DND-41 (cell line): ENCODE measurements around the gene P3R3URF.

Source experiments
- ATAC-seq: fragments of 200-7000 bp; cut with Tn5 transposase; 3 replicates; pipeline ENCODE4 v1.9.1; 2021; ENCODE audit warnings: low read depth; ENCODE audit not compliant: insufficient read depth
- DNase-seq: peaks from one replicate; pipeline ENCODE4 v3.0.0-alpha.2; 2020
- H2AFZ ChIP-seq: 2 replicates; pipeline ENCODE4 v1.6.0; 2012; ENCODE audit warnings: low read depth, low read length
- H3K27ac ChIP-seq: 2 replicates; pipeline ENCODE4 v1.5.1; 2012; ENCODE audit warnings: low read length, inconsistent platforms
- H3K27me3 ChIP-seq: fragments of 200-600 bp; sonication (generic); 2 replicates; pipeline ENCODE4 v1.6.0; 2012; ENCODE audit warnings: low read length, mild to moderate bottlenecking, inconsistent platforms; ENCODE audit not compliant: insufficient read depth, poor library complexity
- H3K36me3 ChIP-seq: 2 replicates; pipeline ENCODE4 v1.5.1; 2012; ENCODE audit warnings: low read length, inconsistent platforms; ENCODE audit not compliant: insufficient read depth
- H3K4me1 ChIP-seq: 2 replicates; pipeline ENCODE4 v1.5.1; 2012; ENCODE audit warnings: mild to moderate bottlenecking, low read length; ENCODE audit not compliant: insufficient read depth
- H3K4me2 ChIP-seq: 2 replicates; pipeline ENCODE4 v1.6.0; 2012; ENCODE audit warnings: mild to moderate bottlenecking, moderate library complexity, low read length, inconsistent platforms; ENCODE audit not compliant: insufficient read depth
- H3K4me3 ChIP-seq, 2 experiments: fragments of 200-600 bp in 1 of 2; shearing (Covaris generic) in 1 of 2; 2 replicates each; pipeline ENCODE4 v1.5.1; 2012 to 2016; ENCODE audit warnings: inconsistent platforms in 2 of 2, low read length in 2 of 2, mild to moderate bottlenecking in 2 of 2, low read depth in 1 of 2, moderate library complexity in 1 of 2
- H3K79me2 ChIP-seq: 2 replicates; pipeline ENCODE4 v1.6.0; 2012; ENCODE audit warnings: low read length, inconsistent platforms; ENCODE audit not compliant: insufficient read depth
- H3K9ac ChIP-seq: 2 replicates; pipeline ENCODE4 v1.6.0; 2012; ENCODE audit warnings: low read depth, mild to moderate bottlenecking, inconsistent platforms, low read length, moderate library complexity
- H3K9me3 ChIP-seq: 2 replicates; pipeline ENCODE4 v1.5.1; 2012; ENCODE audit warnings: low read length, moderate library complexity, mild to moderate bottlenecking, inconsistent platforms; ENCODE audit not compliant: insufficient read depth, severe bottlenecking
- H4K20me1 ChIP-seq: 2 replicates; pipeline ENCODE4 v1.6.0; 2012; ENCODE audit warnings: low read length; ENCODE audit not compliant: insufficient read depth
- CTCF ChIP-seq: IDR thresholded peaks from 2 replicates; pipeline ENCODE4 v1.5.1; 2012; ENCODE audit warnings: borderline replicate concordance, low read length, moderate library complexity, mild to moderate bottlenecking; ENCODE audit not compliant: poor library complexity, severe bottlenecking; ENCODE audit errors: extremely low read depth
- EZH2 ChIP-seq: IDR thresholded peaks from 3 replicates; pipeline ENCODE4 v1.6.1; 2012; ENCODE audit warnings: borderline replicate concordance, low read depth, mild to moderate bottlenecking, moderate library complexity, low read length, inconsistent platforms; ENCODE audit not compliant: severe bottlenecking

The P3R3URF gene

DNA sequence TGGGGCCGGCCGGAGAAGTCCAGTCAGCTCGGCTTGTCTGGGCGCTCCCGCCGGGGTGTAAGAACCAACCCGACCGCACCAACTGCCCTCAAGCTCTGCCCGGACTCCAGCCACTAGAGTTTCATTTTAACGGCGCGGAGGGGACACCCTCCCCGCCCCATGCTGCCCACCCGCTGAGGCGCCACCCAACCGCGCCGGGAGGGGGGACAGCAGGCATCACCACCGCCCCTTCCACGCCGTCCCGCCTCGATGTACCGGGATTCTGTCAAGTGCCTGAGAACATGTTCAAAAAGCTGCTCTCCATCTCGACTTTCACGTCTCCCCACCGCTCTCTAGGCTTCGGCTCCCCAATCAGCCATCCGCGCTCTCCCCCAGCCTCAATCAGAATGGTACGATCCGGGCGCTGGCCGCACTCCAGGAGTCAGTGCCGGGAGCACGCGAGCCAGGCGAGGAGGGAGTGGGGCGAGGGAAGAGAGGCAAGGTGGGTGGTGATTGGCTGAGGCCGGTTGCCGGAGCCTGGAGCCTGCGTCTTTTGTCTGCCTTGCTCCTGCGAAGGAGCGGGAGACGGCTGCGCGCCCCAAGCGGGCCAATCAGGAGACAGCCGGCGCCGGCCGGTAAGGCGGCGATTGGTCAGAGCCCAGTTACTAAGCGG, 43.6 kb downstream of the P3R3URF start, which contains the start of gene PIK3R3:
PIK3R3 (minus strand) TSS at position 101 of the 652 bp plus-strand sequence. CDS start 677 bp downstream, outside the sequence.
- Histone ChIP-seq H3K4me2 (peak within 1 kb of the TSS; percentile 85), H3K36me3 (no peaks in the 10 kb centered on the region), H3K79me2 (peaks cover 54% of the 10 kb centered on the region), H3K9me3 (no peaks in the 10 kb centered on the region), H3K4me1 (peaks cover 41% of the 10 kb centered on the region), H3K27ac (peak within 1 kb of the TSS; percentile 100), H2AFZ (peak within 1 kb of the TSS; percentile 97), H3K4me3 (peak within 1 kb of the TSS; percentile 80 to 81), H4K20me1 (no peaks in the 10 kb centered on the region), H3K9ac (peak within 1 kb of the TSS; percentile 67), H3K27me3 (no peaks in the 10 kb centered on the region)
- no peak for TF ChIP-seq CTCF
- no peak for TF ChIP-seq EZH2
- DNase-seq = peak; percentile 99
- ATAC-seq = peak; percentile 95

DNA sequence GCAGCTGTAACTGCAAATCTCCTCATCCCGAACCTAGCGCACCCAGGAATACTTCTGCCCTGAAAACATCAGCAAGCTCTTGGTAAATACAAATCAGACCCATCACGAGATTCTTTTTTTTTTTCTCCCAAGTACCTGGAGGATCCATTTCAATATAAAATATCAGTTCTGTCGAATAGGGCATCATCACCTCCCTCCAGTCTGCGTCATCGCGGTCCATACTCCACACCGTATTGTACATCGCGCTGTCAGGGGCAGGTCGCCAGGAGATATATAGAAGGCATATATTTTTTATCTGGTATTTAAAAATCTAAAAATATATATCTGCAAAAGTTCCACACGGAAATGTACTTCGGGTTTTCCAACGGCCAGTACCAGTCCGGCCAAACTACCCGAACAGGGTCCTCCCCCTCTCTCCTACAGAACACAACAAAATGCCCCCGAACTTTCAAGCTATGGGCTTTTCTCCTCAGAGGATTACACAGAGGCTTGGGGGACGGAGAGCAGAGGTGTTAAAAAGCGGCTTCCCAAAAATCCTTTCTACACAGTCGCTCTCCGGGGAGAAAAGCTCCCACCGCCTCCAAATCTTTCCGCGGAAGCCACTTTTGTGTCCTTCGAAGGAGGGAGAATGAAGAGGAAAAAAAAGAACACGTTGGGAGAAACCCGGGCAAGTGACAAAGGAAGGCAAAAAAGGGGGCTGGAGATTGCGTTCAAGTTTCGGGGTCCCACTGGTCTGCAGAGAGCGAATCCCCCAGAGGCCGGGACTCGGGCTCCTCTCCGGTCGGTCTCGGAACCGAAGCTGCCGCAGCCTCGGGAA, 44.4 kb downstream of the P3R3URF start:
- TF ChIP-seq CTCF (no peak), EZH2 (no peak)
- Histone ChIP-seq H3K27ac (peak overlapping the region; percentile 100), H3K27me3 (no peaks in the 10 kb centered on the region), H3K9ac (peak overlapping the region; percentile 67), H3K9me3 (no peaks in the 10 kb centered on the region), H3K4me3 (peak overlapping the region; percentile 80 to 81), H2AFZ (peak overlapping the region; percentile 97), H3K36me3 (no peaks in the 10 kb centered on the region), H3K4me1 (peaks cover 41% of the 10 kb centered on the region), H4K20me1 (no peaks in the 10 kb centered on the region), H3K79me2 (peaks cover 60% of the 10 kb centered on the region), H3K4me2 (peak overlapping the region; percentile 83)
- DNase-seq = peak; percentile 44
- ATAC-seq = peak; percentile 4

- Histone ChIP-seq H3K4me2 (peak overlapping the region; percentile 83), H2AFZ (peak overlapping the region; percentile 51), H3K4me3 (peak overlapping the region; percentile 80 to 81), H3K9me3 (no peaks in the 10 kb centered on the region), H4K20me1 (no peaks in the 10 kb centered on the region), H3K9ac (peak overlapping the region; percentile 67), H3K4me1 (peaks cover 41% of the 10 kb centered on the region), H3K27ac (peak overlapping the region; percentile 49), H3K36me3 (no peaks in the 10 kb centered on the region), H3K27me3 (no peaks in the 10 kb centered on the region), H3K79me2 (peaks cover 68% of the 10 kb centered on the region)
- DNase-seq (no peak), ATAC-seq (no peak)
- no peak for TF ChIP-seq EZH2
- no peak for TF ChIP-seq CTCF
Observed at GRCh38 chr1:46131093-46131492, 45.2 kb downstream of the P3R3URF start.
